ENCODE data around the gene PTPRE. TPM values are rescaled to one million over a fixed set of nuclear protein-coding genes. Genes with fewer than 3 reads are reported as not detected.

The PTPRE gene
- total RNA-seq, 3 donors from 2014 or later (not counting 1 experiment from before 2014, with no cell fraction given) = 274 to 280 (median 275) TPM

DNA sequence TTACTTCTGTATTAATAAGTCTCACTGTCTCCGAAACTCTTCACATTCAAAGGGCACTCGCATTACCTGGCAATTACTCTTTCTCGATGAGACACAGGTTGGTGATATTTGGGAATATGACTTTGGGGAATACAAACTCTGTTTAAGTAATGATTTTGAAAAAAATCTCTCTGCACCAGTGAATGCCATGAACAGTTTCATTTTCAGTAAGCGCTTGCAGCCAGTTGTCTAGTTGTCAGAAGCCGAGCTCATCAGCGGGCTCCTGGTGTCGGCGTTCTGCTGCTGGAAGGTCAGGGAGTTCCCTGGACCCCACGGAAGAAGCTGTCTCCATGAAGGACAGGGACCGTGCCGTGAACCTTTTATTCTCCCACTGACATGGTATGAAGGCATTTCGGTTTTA is 57.7 kb downstream of the PTPRE start:
- TF ChIP-seq, protein P1, sequence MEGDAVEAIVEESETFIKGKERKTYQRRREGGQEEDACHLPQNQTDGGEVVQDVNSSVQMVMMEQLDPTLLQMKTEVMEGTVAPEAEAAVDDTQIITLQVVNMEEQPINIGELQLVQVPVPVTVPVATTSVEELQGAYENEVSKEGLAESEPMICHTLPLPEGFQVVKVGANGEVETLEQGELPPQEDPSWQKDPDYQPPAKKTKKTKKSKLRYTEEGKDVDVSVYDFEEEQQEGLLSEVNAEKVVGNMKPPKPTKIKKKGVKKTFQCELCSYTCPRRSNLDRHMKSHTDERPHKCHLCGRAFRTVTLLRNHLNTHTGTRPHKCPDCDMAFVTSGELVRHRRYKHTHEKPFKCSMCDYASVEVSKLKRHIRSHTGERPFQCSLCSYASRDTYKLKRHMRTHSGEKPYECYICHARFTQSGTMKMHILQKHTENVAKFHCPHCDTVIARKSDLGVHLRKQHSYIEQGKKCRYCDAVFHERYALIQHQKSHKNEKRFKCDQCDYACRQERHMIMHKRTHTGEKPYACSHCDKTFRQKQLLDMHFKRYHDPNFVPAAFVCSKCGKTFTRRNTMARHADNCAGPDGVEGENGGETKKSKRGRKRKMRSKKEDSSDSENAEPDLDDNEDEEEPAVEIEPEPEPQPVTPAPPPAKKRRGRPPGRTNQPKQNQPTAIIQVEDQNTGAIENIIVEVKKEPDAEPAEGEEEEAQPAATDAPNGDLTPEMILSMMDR (IDR thresholded peaks at IDR 0.05) = no peak
- H3K27ac Mint-ChIP-seq = no peak overlapping the region
- no peak overlapping the region for H3K4me3 ChIP-seq (ENCODE audit: low read length)
- H3K4me1 Mint-ChIP-seq = peaks cover 0 to 14% of the 10 kb centered on the region in 2 donors
- no peaks in the 10 kb centered on the region for H3K9me3 Mint-ChIP-seq
- no peaks in the 10 kb centered on the region for H3K27me3 Mint-ChIP-seq (ENCODE audit: low read depth in 2 of 2)
- no peaks in the 10 kb centered on the region for H3K36me3 ChIP-seq (ENCODE audit: control insufficient read depth, insufficient read depth, low read length)
- no peak overlapping the region for H3K4me3 Mint-ChIP-seq
- intact Hi-C loops (cut with micrococcal nuclease) = no loop called here
- WGBS (ENCODE audit: insufficient coverage) = 85% methylated on average over 9 of the region's 12 CpGs
- no peaks in the 10 kb centered on the region for H3K36me3 Mint-ChIP-seq
- no peak for DNase-seq
- no peaks in the 10 kb centered on the region for H3K27me3 ChIP-seq (ENCODE audit: control insufficient read depth, insufficient read depth, low read length)
- H3K9me3 ChIP-seq (ENCODE audit: control insufficient read depth, insufficient read depth, low read length) = no peaks in the 10 kb centered on the region
- H3K27ac ChIP-seq (ENCODE audit: low read length) = no peak overlapping the region
- no peaks in the 10 kb centered on the region for H3K4me1 ChIP-seq (ENCODE audit: control insufficient read depth, insufficient read depth, low read length)
- ATAC-seq = no peak

DNA sequence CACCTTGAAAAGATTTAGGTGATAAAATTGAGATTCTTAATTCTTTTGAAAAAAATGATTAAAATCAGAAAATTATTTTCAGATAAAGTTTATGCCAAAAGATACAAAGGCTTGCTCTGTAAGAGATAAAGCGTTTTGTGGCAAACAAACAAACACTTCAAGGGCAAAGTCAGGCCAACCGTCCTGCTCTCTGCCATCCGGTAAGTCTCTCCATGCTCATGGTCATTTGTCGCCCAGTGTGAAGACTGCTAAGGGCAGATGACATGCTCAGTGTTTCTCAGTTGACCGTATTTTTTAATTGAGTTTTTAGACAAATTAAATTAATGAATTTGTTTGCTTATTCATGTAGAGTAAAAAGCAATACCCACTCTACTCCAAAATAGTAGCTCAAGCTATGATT is 60.0 kb downstream of the PTPRE start:
- H3K9me3 ChIP-seq (ENCODE audit: control insufficient read depth, insufficient read depth, low read length) = no peaks in the 10 kb centered on the region
- Mint-ChIP-seq H3K36me3 (no peaks in the 10 kb centered on the region), H3K27ac (no peak overlapping the region), H3K4me1 (peaks cover 0 to 14% of the 10 kb centered on the region in 2 donors), H3K4me3 (no peak overlapping the region), H3K9me3 (no peaks in the 10 kb centered on the region), H3K27me3 (ENCODE audit: low read depth in 2 of 2) (peaks cover 0 to 4% of the 10 kb centered on the region in 2 donors)
- WGBS (ENCODE audit: insufficient coverage) = 85% methylated on average over 4 of the region's 5 CpGs
- H3K36me3 ChIP-seq (ENCODE audit: control insufficient read depth, insufficient read depth, low read length) = no peaks in the 10 kb centered on the region
- TF ChIP-seq, protein P1 (IDR thresholded peaks at IDR 0.05) = no peak
- no peak overlapping the region for H3K4me3 ChIP-seq (ENCODE audit: low read length)
- no peak for ATAC-seq
- H3K27ac ChIP-seq (ENCODE audit: low read length) = no peak overlapping the region
- no peaks in the 10 kb centered on the region for H3K4me1 ChIP-seq (ENCODE audit: control insufficient read depth, insufficient read depth, low read length)
- intact Hi-C loops (cut with micrococcal nuclease) = no loop called here
- no peaks in the 10 kb centered on the region for H3K27me3 ChIP-seq (ENCODE audit: control insufficient read depth, insufficient read depth, low read length)
- no peak for DNase-seq

DNA sequence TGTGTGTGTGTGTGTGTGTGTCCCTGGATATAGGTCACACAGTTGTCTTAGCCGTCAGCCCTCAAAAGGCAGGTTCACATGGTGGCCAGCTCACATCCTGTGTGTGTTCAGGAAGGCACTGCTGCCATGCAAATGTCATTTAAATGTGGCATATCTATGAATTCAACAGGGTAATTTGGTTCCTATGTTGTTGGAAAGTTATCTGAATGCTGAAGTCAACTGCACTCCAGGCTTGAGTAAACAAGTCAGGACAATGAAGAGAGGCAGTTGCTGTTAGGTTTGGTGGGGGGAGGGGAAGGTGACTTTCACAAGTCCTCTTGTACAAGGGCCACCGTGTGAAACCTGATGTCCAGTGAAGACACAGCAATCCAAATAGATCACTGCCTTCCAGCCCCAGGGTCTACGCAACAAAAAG is 61.1 kb downstream of the PTPRE start:
- Histone ChIP-seq H3K4me1 (ENCODE audit: control insufficient read depth, insufficient read depth, low read length) (no peaks in the 10 kb centered on the region), H3K9me3 (ENCODE audit: control insufficient read depth, insufficient read depth, low read length) (no peaks in the 10 kb centered on the region), H3K4me3 (ENCODE audit: low read length) (no peak overlapping the region), H3K27me3 (ENCODE audit: control insufficient read depth, insufficient read depth, low read length) (no peaks in the 10 kb centered on the region), H3K36me3 (ENCODE audit: control insufficient read depth, insufficient read depth, low read length) (no peaks in the 10 kb centered on the region), H3K27ac (ENCODE audit: low read length) (no peak overlapping the region)
- peak in 2 of 3 donors; percentile 29 to 35 for ATAC-seq
- TF ChIP-seq, protein P1 (IDR thresholded peaks at IDR 0.05) = no peak
- Mint-ChIP-seq H3K27ac (peak overlapping the region in 1 of 2 donors; percentile 47), H3K4me3 (no peak overlapping the region), H3K36me3 (no peaks in the 10 kb centered on the region), H3K27me3 (ENCODE audit: low read depth in 2 of 2) (peaks cover 0 to 4% of the 10 kb centered on the region in 2 donors), H3K4me1 (peaks cover 0 to 14% of the 10 kb centered on the region in 2 donors), H3K9me3 (no peaks in the 10 kb centered on the region)
- no peak for DNase-seq
- 65% methylated on average over 3 of the region's 3 CpGs for WGBS (ENCODE audit: insufficient coverage)
- intact Hi-C loops (cut with micrococcal nuclease) = no loop called here

DNA sequence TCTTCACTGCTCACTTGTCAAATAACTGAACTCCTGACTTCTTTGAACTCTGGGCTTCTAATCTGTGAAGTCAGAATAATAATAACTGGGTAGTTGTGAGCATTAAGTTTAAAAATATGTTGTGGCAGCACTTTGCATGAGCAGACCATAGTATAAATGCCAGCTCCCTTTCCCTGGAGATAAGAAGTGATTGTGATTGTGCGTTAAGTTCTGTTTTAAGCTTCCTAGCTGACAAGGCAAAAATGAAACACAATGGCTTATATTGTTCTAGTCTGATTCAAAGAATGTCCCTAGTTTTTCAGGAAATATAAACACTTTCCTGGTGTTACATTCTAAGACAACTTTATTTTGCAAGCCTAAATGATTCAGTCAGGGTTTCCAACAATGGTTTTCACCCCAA is 61.8 kb downstream of the PTPRE start:
- H3K27ac Mint-ChIP-seq = no peak overlapping the region

More for the DNA sequence above, 61.8 kb downstream of the PTPRE start:
- H3K36me3 Mint-ChIP-seq = no peaks in the 10 kb centered on the region
- Histone ChIP-seq H3K9me3 (ENCODE audit: control insufficient read depth, insufficient read depth, low read length) (no peaks in the 10 kb centered on the region), H3K4me1 (ENCODE audit: control insufficient read depth, insufficient read depth, low read length) (no peaks in the 10 kb centered on the region), H3K4me3 (ENCODE audit: low read length) (no peak overlapping the region), H3K36me3 (ENCODE audit: control insufficient read depth, insufficient read depth, low read length) (no peaks in the 10 kb centered on the region), H3K27ac (ENCODE audit: low read length) (no peak overlapping the region), H3K27me3 (ENCODE audit: control insufficient read depth, insufficient read depth, low read length) (no peaks in the 10 kb centered on the region)
- H3K4me3 Mint-ChIP-seq = no peak overlapping the region
- intact Hi-C loops (cut with micrococcal nuclease) = no loop called here
- ATAC-seq = no peak
- TF ChIP-seq, protein P1 (IDR thresholded peaks at IDR 0.05) = no peak
- H3K4me1 Mint-ChIP-seq = peaks cover 0 to 16% of the 10 kb centered on the region in 2 donors
- WGBS (ENCODE audit: insufficient coverage) = 90% methylated on average over 1 of the region's 1 CpG
- no peak for DNase-seq
- H3K27me3 Mint-ChIP-seq (ENCODE audit: low read depth in 2 of 2) = peaks cover 0 to 4% of the 10 kb centered on the region in 2 donors
- no peaks in the 10 kb centered on the region for H3K9me3 Mint-ChIP-seq
